Activated CD8-positive, alpha-beta memory T cell treated with anti-CD3 and anti-CD28 coated beads for 36 hours (primary cell): ENCODE data around the gene OR52B6. TPM values are rescaled to one million over a fixed set of nuclear protein-coding genes. Genes with fewer than 3 reads are reported as not detected.

Experiments used
- CTCF ChIA-PET: fragments of 350-600 bp; sonication (Branson Sonifier 250); formaldehyde crosslinking; loops from one replicate; lab custom pipeline; 2021; ENCODE audit warnings: antibody characterized with exemption; lab: Charles Lee
- POLR2A ChIA-PET: fragments of 350-600 bp; sonication (Branson Sonifier 250); formaldehyde crosslinking; loops from one replicate; lab custom pipeline; 2021; ENCODE audit warnings: antibody characterized with exemption; lab: Charles Lee
- total RNA-seq, 2 experiments: library from RNA; stranded (reverse); gene quantifications; one replicate each; pipeline ENCODE4 v1.2.3, GENCODE V29; 2021

Gene OR52B6
- total RNA-seq, 2 experiments from 2014 or later, result not detected

DNA sequence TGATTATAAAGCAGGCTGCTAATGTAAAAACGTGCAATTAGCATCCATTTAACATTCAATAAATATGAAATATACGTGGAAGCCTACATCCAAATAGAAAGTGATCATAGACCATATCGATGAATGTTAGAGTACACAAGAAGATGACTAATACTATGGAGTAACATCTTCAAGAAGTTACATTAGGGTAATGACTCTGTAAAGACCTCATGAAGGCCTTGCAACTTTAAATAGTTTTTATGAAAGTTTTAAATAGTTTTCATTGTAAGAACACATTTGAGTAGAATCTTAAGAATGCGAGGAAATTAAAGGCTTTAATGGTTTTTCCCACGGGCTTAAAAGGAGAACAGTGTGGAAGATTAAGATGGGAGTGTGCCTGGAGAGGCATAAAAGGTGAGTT lies 45.5 kb downstream of the OR52B6 start:
- ChIA-PET POLR2A (no interaction called here), CTCF (no interaction called here)

DNA sequence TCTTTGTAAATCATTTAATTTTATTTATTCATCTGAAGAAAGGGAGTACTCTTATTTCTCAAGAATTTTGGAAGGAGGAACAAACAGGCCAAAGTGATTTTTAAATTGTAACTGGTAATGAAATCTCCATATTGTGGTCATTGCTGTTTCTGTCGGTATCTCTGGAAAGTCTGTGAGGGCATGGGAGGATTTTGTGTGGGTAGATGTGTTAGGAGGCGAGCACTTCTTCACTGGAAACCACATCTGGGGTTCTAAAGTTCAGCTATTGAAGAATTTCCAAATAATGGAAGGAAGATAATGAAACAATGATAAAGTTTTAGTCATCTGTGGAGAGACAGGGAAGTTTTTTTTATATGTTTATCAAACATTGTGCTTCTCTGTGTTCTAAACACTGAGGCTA lies 50.7 kb downstream of the OR52B6 start:
- CTCF ChIA-PET, result no interaction called here
- POLR2A ChIA-PET, result no interaction called here

Other genes with a start within 250 kb of the OR52B6 start
- gene OR51B5, start 237.4 kb upstream of the OR52B6 start, total RNA-seq, result not detected
- not detected for gene OR51B6, start 229.4 kb upstream of the OR52B6 start, total RNA-seq
- gene OR51M1, start 197.1 kb upstream of the OR52B6 start, total RNA-seq, result not detected
- gene OR51Q1, start 158.8 kb upstream of the OR52B6 start, total RNA-seq, result not detected
- not detected for gene OR51I1, start 139.4 kb upstream of the OR52B6 start, total RNA-seq
- not detected for gene OR51I2, start 131.6 kb upstream of the OR52B6 start, total RNA-seq
- gene OR52D1, start 92.2 kb upstream of the OR52B6 start, total RNA-seq, result not detected
- gene UBQLN3, start 70.9 kb upstream of the OR52B6 start, total RNA-seq, result not detected
- gene UBQLNL, start 64.2 kb upstream of the OR52B6 start, total RNA-seq, result under 1 TPM in 1 of 2 experiments, not detected in 1; 0.10 TPM
- not detected for gene OR52H1, start 32.3 kb upstream of the OR52B6 start, total RNA-seq
- gene TRIM6, start 15.8 kb downstream of the OR52B6 start, total RNA-seq, result under 1 TPM; 0.23 to 0.44 TPM
- 1 to 10 TPM; 3.6 to 4.8 TPM for gene TRIM34, start 44.1 kb downstream of the OR52B6 start, total RNA-seq
- 1 to 10 TPM; 5.6 to 6.1 TPM for gene TRIM5, start 104.2 kb downstream of the OR52B6 start, total RNA-seq
- 10 to 100 TPM; 67.9 to 68.5 TPM for gene TRIM22, start 108.9 kb downstream of the OR52B6 start, total RNA-seq
- gene OR56B1, start 155.6 kb downstream of the OR52B6 start, total RNA-seq, result not detected
- under 1 TPM in 1 of 2 experiments, not detected in 1; 0.21 TPM for gene OR52N4, start 173.4 kb downstream of the OR52B6 start, total RNA-seq
- gene OR52N5, start 202.5 kb downstream of the OR52B6 start, total RNA-seq, result not detected
- gene OR52N1, start 210.4 kb downstream of the OR52B6 start, total RNA-seq, result not detected
- gene OR52N2, start 228.0 kb downstream of the OR52B6 start, total RNA-seq, result not detected